Limb (tissue), 2 donors: ENCODE results near the gene MAL.
"Not testable (repeated sequence)": the region's sequence is repeated elsewhere in the genome, so short reads cannot be mapped to it uniquely, and the experiment has no call there.

Experiments used
- DNase-seq, 2 donors: peaks; one replicate each; pipeline ENCODE4 v3.0.0-alpha.2; 2016; ENCODE audit errors: extremely low spot score in 2 of 2

MAL gene

GRCh38 chr2:95098273-95098672, 72.8 kb downstream of the MAL start:
- not testable (repeated sequence) for DNase-seq

- DNase-seq: no peak
Observed at GRCh38 chr2:95099910-95100309, 74.4 kb downstream of the MAL start.
